ENCODE results near the gene DHCR7.

- TF ChIP-seq, protein P1, sequence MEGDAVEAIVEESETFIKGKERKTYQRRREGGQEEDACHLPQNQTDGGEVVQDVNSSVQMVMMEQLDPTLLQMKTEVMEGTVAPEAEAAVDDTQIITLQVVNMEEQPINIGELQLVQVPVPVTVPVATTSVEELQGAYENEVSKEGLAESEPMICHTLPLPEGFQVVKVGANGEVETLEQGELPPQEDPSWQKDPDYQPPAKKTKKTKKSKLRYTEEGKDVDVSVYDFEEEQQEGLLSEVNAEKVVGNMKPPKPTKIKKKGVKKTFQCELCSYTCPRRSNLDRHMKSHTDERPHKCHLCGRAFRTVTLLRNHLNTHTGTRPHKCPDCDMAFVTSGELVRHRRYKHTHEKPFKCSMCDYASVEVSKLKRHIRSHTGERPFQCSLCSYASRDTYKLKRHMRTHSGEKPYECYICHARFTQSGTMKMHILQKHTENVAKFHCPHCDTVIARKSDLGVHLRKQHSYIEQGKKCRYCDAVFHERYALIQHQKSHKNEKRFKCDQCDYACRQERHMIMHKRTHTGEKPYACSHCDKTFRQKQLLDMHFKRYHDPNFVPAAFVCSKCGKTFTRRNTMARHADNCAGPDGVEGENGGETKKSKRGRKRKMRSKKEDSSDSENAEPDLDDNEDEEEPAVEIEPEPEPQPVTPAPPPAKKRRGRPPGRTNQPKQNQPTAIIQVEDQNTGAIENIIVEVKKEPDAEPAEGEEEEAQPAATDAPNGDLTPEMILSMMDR (IDR thresholded peaks at IDR 0.05): no peak
- TF ChIP-seq POLR2A (IDR thresholded peaks at IDR 0.05): no peak
These were observed 1.4 kb upstream of the DHCR7 start for GRCh38 chr11:71449596-71449995.

All from Peyer's patch (tissue), 4 donors.